ENCODE results near the gene MTCH2.

- TF ChIP-seq CTCF (conservative IDR thresholded peaks at IDR 0.05 in 1 of 2, IDR thresholded peaks at IDR 0.05 in 1 of 2; ENCODE audit: extremely low read depth in 1 of 2, insufficient read depth in 1 of 2, low read depth in 1 of 2, low read length in 2 of 2) (no peak), EZH2 (IDR thresholded peaks at IDR 0.05; ENCODE audit: borderline replicate concordance, low read length) (no peak)
Measured at GRCh38 chr11:47592251-47592650, 50.1 kb downstream of the MTCH2 start.
